HEK293 (cell line): Measurements from ENCODE around the gene TRAF3IP1.

Source experiments
- EGR2 ChIP-seq: fragments of 450-650 bp; formaldehyde crosslinking; IDR thresholded peaks from 2 replicates; pipeline ENCODE4 v1.5.1; 2016; ENCODE audit warnings: low read depth, missing biosample characterization, missing genetic modification characterization
- HIC1 ChIP-seq: fragments of 450-650 bp; formaldehyde crosslinking; IDR thresholded peaks from 2 replicates; pipeline ENCODE4 v1.5.1; 2016; ENCODE audit warnings: missing biosample characterization, missing genetic modification characterization
- IKZF3 ChIP-seq: fragments of 450-650 bp; IDR thresholded peaks from 2 replicates; pipeline ENCODE4 v1.5.0; 2018; ENCODE audit warnings: missing biosample characterization, mild to moderate bottlenecking, missing genetic modification characterization, moderate library complexity
- KLF16 ChIP-seq: fragments of 450-650 bp; formaldehyde crosslinking; IDR thresholded peaks from 2 replicates; pipeline ENCODE4 v1.5.1; 2017; ENCODE audit warnings: missing biosample characterization, missing genetic modification characterization
- SETDB1 ChIP-seq: IDR thresholded peaks from one replicate; pipeline ENCODE4 v1.6.1; 2017; ENCODE audit warnings: mild to moderate bottlenecking, low read length, moderate library complexity, mixed read lengths; ENCODE audit not compliant: insufficient read length
- TCF7L2 ChIP-seq: IDR thresholded peaks from 2 replicates; pipeline ENCODE4 v1.6.1; 2011; ENCODE audit warnings: low read depth, mild to moderate bottlenecking, inconsistent platforms, low read length, moderate library complexity, borderline replicate concordance
- TRIM28 ChIP-seq: IDR thresholded peaks from 2 replicates; pipeline ENCODE4 v1.6.1; 2011; ENCODE audit warnings: low read length, control low read depth, borderline replicate concordance
- WT1 ChIP-seq: fragments of 450-650 bp; formaldehyde crosslinking; IDR thresholded peaks from 2 replicates; pipeline ENCODE4 v1.5.1; 2016; ENCODE audit warnings: missing biosample characterization, missing genetic modification characterization
- ZBTB10 ChIP-seq: fragments of 450-650 bp; formaldehyde crosslinking; IDR thresholded peaks from 2 replicates; pipeline ENCODE4 v1.5.1; 2016; ENCODE audit warnings: missing biosample characterization, missing genetic modification characterization
- ZBTB20 ChIP-seq: fragments of 450-650 bp; formaldehyde crosslinking; IDR thresholded peaks from 2 replicates; pipeline ENCODE4 v1.5.1; 2016; ENCODE audit warnings: missing biosample characterization, missing genetic modification characterization
- ZBTB8A ChIP-seq: fragments of 450-650 bp; formaldehyde crosslinking; IDR thresholded peaks from 2 replicates; pipeline ENCODE4 v1.5.1; 2016; ENCODE audit warnings: missing biosample characterization, missing genetic modification characterization
- ZFP41 ChIP-seq: fragments of 450-650 bp; formaldehyde crosslinking; IDR thresholded peaks from 2 replicates; pipeline ENCODE4 v1.5.1; 2016; ENCODE audit warnings: missing biosample characterization, missing genetic modification characterization, borderline replicate concordance
- ZFP69B ChIP-seq: fragments of 450-650 bp; formaldehyde crosslinking; IDR thresholded peaks from 2 replicates; pipeline ENCODE4 v1.5.1; 2016; ENCODE audit warnings: missing biosample characterization, missing genetic modification characterization
- ZIC2 ChIP-seq: fragments of 450-650 bp; formaldehyde crosslinking; IDR thresholded peaks from 2 replicates; pipeline ENCODE4 v1.5.1; 2016; ENCODE audit warnings: missing biosample characterization, missing genetic modification characterization
- ZNF132 ChIP-seq: fragments of 450-650 bp; formaldehyde crosslinking; IDR thresholded peaks from 2 replicates; pipeline ENCODE4 v1.5.1; 2017; ENCODE audit warnings: missing biosample characterization, missing genetic modification characterization, borderline replicate concordance
- ZNF146 ChIP-seq: fragments of 450-650 bp; formaldehyde crosslinking; IDR thresholded peaks from 2 replicates; pipeline ENCODE4 v1.5.1; 2016; ENCODE audit warnings: missing biosample characterization, missing genetic modification characterization
- ZNF16 ChIP-seq: fragments of 450-650 bp; formaldehyde crosslinking; IDR thresholded peaks from 2 replicates; pipeline ENCODE4 v1.5.1; 2016; ENCODE audit warnings: low read depth, missing biosample characterization, missing genetic modification characterization
- ZNF221 ChIP-seq: fragments of 450-650 bp; formaldehyde crosslinking; IDR thresholded peaks from 2 replicates; pipeline ENCODE4 v1.5.1; 2017; ENCODE audit warnings: missing biosample characterization, missing genetic modification characterization, borderline replicate concordance
- ZNF292 ChIP-seq: fragments of 450-650 bp; formaldehyde crosslinking; IDR thresholded peaks from 2 replicates; pipeline ENCODE4 v1.5.1; 2016; ENCODE audit warnings: low read depth, missing biosample characterization, missing genetic modification characterization, borderline replicate concordance
- ZNF311 ChIP-seq: fragments of 450-650 bp; formaldehyde crosslinking; IDR thresholded peaks from 2 replicates; pipeline ENCODE4 v1.5.1; 2017; ENCODE audit warnings: missing biosample characterization, missing genetic modification characterization, borderline replicate concordance
- ZNF366 ChIP-seq: fragments of 450-650 bp; formaldehyde crosslinking; conservative IDR thresholded peaks from 2 replicates; pipeline ENCODE4 v1.5.1; 2016; ENCODE audit warnings: missing biosample characterization, missing genetic modification characterization
- ZNF391 ChIP-seq: fragments of 450-650 bp; formaldehyde crosslinking; IDR thresholded peaks from 2 replicates; pipeline ENCODE4 v1.5.1; 2016; ENCODE audit warnings: low read depth, missing biosample characterization, missing genetic modification characterization, borderline replicate concordance
- ZNF394 ChIP-seq: fragments of 450-650 bp; formaldehyde crosslinking; IDR thresholded peaks from 2 replicates; pipeline ENCODE4 v1.5.1; 2016; ENCODE audit warnings: missing biosample characterization, missing genetic modification characterization, mild to moderate bottlenecking, moderate library complexity, borderline replicate concordance
- ZNF473 ChIP-seq: fragments of 450-650 bp; formaldehyde crosslinking; IDR thresholded peaks from 2 replicates; pipeline ENCODE4 v1.5.1; 2017; ENCODE audit warnings: missing biosample characterization, missing genetic modification characterization
- ZNF530 ChIP-seq: fragments of 450-650 bp; formaldehyde crosslinking; IDR thresholded peaks from 2 replicates; pipeline ENCODE4 v1.5.1; 2016; ENCODE audit warnings: low read depth, missing biosample characterization, missing genetic modification characterization
- ZNF549 ChIP-seq: fragments of 450-650 bp; IDR thresholded peaks from 2 replicates; pipeline ENCODE4 v1.5.1; 2018; ENCODE audit warnings: missing biosample characterization, missing genetic modification characterization, mild to moderate bottlenecking, inconsistent platforms, moderate library complexity
- ZNF561 ChIP-seq: fragments of 450-650 bp; IDR thresholded peaks from 2 replicates; pipeline ENCODE4 v1.5.1; 2018; ENCODE audit warnings: missing biosample characterization, missing genetic modification characterization, borderline replicate concordance
- ZNF660 ChIP-seq: fragments of 450-650 bp; IDR thresholded peaks from 2 replicates; pipeline ENCODE4 v1.5.1; 2018; ENCODE audit warnings: missing biosample characterization, mild to moderate bottlenecking, missing genetic modification characterization
- ZNF768 ChIP-seq: fragments of 450-650 bp; formaldehyde crosslinking; IDR thresholded peaks from 2 replicates; pipeline ENCODE4 v1.5.1; 2018; ENCODE audit warnings: missing biosample characterization, mild to moderate bottlenecking, missing genetic modification characterization
- ZSCAN30 ChIP-seq: fragments of 450-650 bp; IDR thresholded peaks from 2 replicates; pipeline ENCODE4 v1.5.1; 2018; ENCODE audit warnings: missing biosample characterization, mild to moderate bottlenecking, missing genetic modification characterization, moderate library complexity
- TF ChIP-seq, protein P1 (sequence below): fragments of 450-650 bp; formaldehyde crosslinking; IDR thresholded peaks from 2 replicates; pipeline ENCODE4 v1.5.1; 2016; ENCODE audit warnings: missing biosample characterization, missing genetic modification characterization
- TF ChIP-seq, protein P2 (sequence below): fragments of 450-650 bp; formaldehyde crosslinking; IDR thresholded peaks from 2 replicates; pipeline ENCODE4 v1.5.1; 2016; ENCODE audit warnings: missing biosample characterization, missing genetic modification characterization

Gene TRAF3IP1

GRCh38 chr2:238391042-238391689, 70.8 kb downstream of the TRAF3IP1 start (continued):
- TF ChIP-seq HIC1 (tag by site-specific recombination) (no peak), IKZF3 (tag by site-specific recombination) (peak; percentile 69; the same call in 1 of the 2 replicates), ZNF292 (no peak), ZFP69B (tag by site-specific recombination) (no peak), ZNF16 (tag by site-specific recombination) (no peak), WT1 (tag by site-specific recombination) (peak; percentile 94), ZNF473 (tag by site-specific recombination) (no peak), ZBTB10 (no peak), TRIM28 (no peak), ZNF221 (tag by site-specific recombination) (no peak), ZNF132 (tag by site-specific recombination) (no peak), ZBTB20 (tag by site-specific recombination) (no peak), ZNF366 (tag by site-specific recombination) (0 out of 2 replicates have a peak, but pooled peaks have one; percentile 21), ZNF768 (tag by site-specific recombination) (no peak), ZNF660 (tag by site-specific recombination) (no peak), ZNF549 (tag by site-specific recombination) (no peak), EGR2 (0 out of 2 replicates have a peak, but pooled peaks have one; percentile 27), KLF16 (tag by site-specific recombination) (no peak), TCF7L2 (peak; percentile 69; the same call in 1 of the 2 replicates), ZNF146 (tag by site-specific recombination) (no peak), ZNF311 (tag by site-specific recombination) (no peak), SETDB1 (no peak), ZIC2 (tag by site-specific recombination) (0 out of 2 replicates have a peak, but pooled peaks have one; percentile 49), ZFP41 (tag by site-specific recombination) (no peak), ZSCAN30 (no peak), ZNF391 (tag by site-specific recombination) (no peak), ZBTB8A (tag by site-specific recombination) (peak; percentile 30; the same call in 1 of the 2 replicates), ZNF561 (tag by site-specific recombination) (no peak; the same call in 1 of the 2 replicates), ZNF394 (tag by site-specific recombination) (no peak), ZNF530 (tag by site-specific recombination) (no peak)
- TF ChIP-seq, protein P1, sequence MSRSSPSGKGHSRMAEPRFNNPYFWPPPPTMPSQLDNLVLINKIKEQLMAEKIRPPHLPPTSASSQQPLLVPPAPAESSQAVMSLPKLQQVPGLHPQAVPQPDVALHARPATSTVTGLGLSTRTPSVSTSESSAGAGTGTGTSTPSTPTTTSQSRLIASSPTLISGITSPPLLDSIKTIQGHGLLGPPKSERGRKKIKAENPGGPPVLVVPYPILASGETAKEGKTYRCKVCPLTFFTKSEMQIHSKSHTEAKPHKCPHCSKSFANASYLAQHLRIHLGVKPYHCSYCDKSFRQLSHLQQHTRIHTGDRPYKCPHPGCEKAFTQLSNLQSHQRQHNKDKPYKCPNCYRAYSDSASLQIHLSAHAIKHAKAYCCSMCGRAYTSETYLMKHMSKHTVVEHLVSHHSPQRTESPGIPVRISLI (tag by site-specific recombination): no peak
- TF ChIP-seq, protein P2, sequence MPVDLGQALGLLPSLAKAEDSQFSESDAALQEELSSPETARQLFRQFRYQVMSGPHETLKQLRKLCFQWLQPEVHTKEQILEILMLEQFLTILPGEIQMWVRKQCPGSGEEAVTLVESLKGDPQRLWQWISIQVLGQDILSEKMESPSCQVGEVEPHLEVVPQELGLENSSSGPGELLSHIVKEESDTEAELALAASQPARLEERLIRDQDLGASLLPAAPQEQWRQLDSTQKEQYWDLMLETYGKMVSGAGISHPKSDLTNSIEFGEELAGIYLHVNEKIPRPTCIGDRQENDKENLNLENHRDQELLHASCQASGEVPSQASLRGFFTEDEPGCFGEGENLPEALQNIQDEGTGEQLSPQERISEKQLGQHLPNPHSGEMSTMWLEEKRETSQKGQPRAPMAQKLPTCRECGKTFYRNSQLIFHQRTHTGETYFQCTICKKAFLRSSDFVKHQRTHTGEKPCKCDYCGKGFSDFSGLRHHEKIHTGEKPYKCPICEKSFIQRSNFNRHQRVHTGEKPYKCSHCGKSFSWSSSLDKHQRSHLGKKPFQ (tag by site-specific recombination): 0 out of 2 replicates have a peak, but pooled peaks have one; percentile 67
